Fibroblast of skin of scalp (primary cell): ENCODE measurements around the gene COQ7.

Experiments
- DNase-seq: peaks from one replicate; pipeline ENCODE4 v3.0.0-alpha.2; 2013

The COQ7 gene

DNA sequence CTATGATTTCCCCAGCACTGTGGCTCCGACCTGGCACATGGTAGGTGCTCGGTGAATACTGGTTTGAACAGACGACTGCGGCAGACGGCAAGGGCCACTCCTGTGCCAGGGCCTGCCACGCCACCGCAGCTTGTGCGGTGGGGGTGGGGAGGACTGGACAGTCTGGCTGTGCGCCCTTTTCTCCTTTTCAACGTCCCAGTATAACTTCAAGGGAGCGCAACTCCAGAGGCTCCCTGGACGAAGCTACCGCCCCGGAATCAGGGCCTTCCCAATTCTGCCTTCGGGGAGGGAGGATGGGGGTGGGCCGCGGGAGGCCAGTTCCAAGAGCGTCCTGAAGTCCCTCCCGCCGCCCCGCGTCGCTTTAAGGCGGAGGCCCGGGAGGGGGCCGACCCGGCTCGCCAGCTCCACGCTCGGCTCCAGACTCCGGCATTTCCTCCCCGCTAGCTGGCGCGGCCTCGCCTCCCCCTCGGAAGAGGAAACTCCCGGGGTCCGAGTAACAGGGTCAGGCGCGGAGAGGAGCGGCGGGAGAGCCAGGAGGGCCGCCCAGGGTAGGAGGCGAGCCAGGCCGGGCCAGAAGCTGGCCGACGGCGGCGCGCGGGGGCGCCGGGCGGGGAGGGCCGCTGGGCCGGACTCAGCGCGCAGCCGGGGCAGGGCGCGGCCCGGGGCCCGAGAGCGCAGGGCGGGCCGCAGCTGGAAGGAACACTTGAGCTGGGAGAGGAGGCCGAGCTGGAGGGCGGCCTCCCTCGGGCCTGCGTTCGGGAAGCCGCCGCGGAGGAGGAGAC lies 46.4 kb downstream of the COQ7 start, which contains the start of gene ITPRIPL2:
Gene ITPRIPL2 (plus strand): TSS at position 388 of the 782 bp plus-strand sequence. CDS start 498 bp downstream, outside the sequence.
- DNase-seq, result peak; percentile 93

DNA sequence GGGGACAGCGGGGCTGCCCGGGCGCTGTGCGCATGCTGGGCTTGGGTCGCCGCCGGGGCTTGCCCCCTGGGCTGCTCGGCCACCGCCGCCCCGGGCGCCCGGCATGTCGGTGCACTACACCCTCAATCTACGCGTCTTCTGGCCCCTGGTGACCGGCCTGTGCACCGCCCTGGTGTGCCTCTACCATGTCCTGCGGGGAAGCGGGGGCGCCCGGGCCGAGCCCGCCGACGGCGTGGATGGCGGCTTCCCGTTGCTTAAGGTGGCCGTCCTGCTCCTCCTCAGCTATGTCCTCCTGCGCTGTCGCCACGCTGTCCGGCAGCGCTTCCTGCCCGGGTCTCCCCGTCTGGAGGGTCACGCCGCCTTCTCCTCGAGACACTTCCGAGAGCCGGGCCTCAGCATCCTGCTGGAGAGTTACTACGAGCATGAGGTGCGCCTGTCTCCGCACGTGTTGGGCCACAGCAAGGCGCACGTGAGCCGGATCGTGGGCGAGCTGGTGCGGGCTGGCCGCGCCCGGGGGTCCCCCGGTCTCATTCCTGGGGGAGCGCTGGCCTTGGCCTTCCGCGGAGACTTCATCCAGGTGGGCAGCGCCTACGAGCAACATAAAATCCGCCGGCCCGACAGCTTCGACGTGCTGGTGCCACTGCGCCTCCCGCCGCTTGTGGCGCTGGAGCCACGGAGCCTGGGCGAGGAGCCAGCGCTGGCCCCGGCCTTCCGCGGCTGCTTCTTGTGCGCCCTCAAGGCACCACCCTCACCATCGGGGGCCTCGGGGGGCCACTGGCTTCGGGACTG lies 47.1 kb downstream of the COQ7 start:
- DNase-seq, result peak; percentile 58

DNA sequence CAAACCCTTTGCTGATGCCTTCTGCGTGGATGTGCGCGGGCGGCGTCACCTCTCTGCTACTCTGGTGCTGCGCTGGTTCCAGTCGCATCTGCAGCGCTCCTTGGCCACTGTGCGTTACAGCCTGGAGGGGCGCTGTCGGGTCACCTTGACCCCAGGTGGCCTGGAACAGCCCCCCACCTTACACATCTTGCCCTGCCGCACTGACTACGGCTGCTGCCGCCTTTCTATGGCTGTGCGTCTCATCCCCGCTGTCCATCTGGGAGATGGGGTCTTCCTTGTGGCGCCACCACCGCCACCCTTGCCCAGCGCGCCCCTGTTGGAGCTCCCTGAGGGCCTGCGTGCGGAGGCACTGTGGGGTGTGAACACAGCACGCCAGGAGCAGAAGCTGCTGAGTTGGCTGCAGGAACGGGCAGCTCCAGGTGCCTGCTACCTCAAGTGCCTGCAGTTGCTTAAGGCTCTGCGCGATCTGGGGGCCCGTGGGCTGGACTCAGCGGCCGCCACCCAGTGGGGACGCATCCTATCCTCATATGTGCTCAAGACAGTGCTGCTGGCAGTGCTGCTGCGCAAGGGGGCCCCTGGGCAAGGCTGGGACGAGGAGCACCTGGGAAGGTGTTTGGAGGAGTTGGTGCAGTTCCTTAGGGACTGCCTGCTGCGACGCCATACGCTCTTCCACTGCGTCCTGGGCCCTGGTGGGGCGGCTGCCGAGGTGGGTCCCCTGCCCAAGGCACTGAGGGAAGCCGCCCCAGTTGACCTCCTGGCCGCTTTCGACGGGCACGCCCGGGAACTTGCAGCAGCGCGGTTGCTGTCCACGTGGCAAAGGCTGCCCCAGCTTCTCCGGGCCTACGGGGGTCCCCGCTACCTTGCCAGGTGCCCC lies 48.0 kb downstream of the COQ7 start:
- DNase-seq, result no peak

DNA sequence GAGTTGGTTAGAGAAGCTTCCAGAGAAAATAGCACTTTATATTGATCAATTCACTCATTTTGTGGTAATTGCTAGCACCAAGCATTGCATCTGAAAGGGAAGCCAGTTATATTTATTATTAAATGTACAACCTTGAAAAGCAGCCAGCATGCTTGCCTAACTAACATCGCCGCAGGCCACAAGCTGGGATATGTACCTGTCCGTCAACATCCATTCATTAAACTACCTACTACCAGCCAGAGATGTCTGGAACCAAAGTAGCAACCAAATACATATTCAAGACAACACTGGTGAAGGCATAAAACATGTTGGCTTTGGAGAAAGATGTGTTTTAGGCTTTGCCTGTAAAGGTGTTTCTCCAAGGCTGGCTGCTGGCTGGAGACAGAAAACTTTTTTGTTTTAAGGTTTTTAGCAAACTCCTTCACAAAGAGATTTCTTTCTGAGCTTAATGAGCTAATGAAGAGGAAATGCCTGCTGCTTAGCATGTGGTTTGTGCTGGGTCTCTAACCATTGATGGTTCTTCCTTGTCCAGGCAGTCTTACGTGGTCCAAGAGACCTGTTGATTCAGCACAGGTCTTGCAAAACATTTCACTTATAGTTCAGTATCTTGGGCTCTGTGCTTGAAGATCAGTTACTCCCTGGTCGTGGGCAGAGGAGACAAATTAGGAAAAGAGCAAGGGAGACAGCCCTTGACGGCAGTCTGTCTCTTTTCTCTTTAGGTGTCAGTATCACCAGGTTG lies 49.5 kb downstream of the COQ7 start:
- no peak for DNase-seq

DNA sequence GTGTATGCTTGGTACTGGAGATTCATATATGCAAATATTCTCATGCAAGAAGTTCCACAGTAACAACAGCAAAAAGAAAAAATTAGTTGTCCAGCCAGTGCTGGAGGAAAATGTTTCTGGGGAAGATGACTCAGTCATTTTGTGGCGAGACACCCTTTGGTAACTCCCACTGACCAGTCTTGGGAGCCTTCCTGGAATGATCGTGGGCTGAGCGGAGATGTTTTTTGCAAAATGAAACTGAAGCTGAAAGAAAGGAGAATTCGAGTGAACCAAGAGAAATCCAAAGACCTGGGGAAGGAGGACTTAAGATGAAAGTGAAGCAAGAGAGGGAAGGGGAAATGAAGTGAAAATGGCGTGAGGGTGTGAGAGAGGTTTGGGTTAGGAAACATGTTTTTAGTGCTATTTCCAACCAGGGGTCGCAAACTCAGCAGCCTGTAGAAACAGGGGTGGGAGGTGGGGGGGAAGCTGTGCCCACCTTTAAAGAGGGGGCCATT lies 51.6 kb downstream of the COQ7 start:
- peak; percentile 89 for DNase-seq

DNA sequence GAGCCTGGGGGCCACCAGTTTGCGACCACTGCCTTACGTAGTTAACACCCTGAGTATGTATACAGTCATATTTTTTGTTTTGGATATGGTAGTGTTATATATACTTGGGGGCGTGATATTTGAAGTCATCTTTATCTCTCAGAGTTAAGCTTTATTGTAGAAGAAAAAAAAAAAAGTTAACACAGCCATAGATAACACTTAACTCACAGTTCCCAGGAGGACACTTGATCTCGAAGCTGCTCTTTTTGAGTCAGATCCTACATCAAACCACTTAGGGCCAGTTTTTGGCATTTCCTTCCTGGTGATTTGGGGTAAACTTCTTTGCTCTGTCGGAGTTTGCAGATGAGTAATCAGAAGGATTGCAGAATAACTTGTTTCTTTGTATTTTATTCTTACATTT lies 52.1 kb downstream of the COQ7 start:
- peak; percentile 76 for DNase-seq

DNA sequence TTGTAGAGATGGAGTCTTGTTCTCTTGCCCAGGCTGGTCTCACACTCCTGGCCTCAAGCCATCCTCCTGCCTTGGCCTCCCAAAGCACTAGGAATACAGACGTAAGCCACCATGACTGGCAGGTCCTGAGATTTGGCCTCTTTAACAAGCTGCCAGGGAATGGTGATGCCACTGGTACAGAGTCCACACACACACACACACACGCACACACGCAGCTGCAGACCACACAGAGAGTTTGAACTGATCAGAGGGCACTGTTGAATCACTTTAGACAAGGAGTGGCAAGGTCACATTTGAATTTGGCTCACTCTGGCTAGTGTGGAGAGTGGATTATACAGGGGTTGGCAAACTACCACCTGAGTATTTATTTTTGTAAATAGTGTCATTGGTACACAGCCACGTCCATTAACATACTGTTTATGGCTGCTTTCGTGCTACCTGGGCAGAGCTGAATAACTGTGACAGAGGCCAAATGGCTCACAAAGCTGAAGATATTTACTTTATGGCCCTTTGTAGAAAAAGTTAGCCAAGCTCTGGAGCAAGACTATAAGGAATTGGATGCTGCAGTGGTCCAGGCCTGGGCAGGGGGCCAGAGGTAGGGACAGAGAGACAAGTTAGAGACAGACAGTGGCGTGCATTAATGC lies 56.2 kb downstream of the COQ7 start:
- no peak for DNase-seq

DNA sequence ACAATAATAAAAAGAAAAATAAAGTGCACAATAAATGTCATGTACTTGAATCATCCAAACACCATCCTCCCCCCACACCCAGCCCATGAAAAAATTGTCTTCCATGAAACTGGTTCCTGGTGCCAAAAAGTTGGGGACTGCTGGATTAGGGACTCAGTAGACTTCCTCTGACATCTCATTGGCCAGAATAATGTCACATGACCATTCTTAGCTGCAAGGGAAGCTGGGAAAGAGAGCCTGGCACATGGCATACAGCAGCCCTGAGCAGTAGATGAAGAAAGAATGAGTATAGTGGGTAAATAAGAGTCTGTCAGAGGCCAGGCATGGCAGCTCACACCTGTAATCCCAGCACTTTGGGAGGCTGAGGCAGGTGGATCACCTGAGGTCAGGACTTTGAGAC lies 58.9 kb downstream of the COQ7 start:
- no peak for DNase-seq

DNA sequence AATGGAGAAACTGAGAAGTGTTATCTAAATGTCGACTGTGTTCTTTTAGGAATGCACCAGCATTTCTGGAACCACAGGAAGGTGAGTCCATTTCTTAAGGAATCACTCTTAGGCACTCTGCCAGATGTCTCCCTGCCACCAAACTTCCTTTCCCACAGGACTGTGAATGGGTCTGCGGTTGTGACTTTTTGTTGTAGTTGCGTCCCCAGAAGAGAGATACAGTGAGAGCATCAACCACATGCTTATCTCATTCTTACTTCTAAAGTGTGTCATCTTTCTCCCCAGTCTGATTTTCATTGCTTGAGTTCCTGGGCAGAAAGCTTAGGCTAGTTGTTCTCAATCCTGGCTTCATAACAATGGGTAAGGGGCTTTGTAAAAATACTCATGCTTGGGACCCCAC lies 59.8 kb downstream of the COQ7 start:
- no peak for DNase-seq

DNA sequence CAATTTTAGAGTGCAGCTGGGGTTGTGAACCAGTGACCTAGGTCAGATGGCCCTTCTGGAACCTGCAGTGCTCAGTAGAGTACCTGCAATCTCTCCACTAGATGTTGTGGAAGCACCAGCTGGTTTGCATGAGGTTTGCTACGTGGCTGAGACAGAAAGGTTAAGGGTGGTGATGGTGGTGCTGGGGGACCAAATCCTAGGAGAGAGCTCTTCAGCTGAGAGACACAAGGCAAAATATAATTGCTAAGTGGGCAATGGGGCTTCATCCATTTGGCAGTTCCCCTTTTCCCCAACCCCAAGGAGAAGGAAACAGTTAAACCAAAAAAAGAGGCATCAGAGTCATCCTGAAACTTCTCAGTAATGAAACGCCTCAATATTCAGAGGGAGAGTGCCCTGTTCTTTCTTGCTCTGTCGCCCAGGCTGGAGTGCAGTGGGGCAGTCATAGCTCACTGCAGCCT lies 60.3 kb downstream of the COQ7 start:
- no peak for DNase-seq

DNA sequence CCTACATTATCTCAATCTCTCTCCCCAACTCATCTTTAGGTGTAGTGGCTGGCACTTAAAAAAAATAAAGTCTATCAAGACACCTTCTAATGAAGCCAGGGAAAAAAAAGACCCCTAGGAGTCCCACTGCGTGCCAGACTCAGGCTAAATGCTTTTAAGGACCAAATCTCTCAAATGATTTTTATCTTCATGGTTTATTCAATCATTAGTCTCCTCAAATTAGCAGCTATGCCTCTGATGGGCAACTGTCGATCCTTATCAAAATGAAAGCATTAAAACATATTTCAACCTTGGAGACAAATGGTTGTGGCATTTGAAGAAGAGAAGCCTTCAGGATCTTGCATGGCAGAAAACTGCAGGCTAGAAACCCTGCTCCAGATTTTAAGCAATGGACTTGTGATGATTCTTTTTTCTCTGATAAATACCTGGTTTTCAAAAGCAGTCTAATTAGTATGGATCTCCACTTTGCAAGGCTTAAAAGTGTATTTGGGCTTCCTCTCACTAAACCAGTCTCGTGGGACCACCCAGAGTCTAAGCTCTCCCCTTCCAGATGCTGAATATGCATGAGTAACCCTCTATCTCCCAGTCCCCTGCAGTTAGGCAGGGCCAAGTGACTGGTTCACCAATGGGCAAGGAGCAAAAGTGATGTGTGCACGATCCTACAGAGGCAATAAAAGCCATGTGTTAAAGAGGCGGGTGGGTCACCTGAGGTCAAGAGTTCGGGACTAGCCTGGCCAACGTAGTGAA lies 61.2 kb downstream of the COQ7 start:
- DNase-seq, result no peak
